Lower leg skin (tissue), 4 donors: Measurements from ENCODE around the gene IMMP2L. TPM values are rescaled to one million over a fixed set of nuclear protein-coding genes. Genes with fewer than 3 reads are reported as not detected.

ENCODE experiments used
- DNase-seq, 2 donors: peaks; one replicate each; pipeline ENCODE4 v3.0.0-alpha.2; 2019; ENCODE audit warnings: low spot score in 2 of 2
- H3K4me3 ChIP-seq: fragments of 200-600 bp; sonication (generic); 2 replicates; pipeline ENCODE4 v1.5.1; 2017; ENCODE audit warnings: mild to moderate bottlenecking, low read depth; ENCODE audit not compliant: poor library complexity, severe bottlenecking
- CTCF ChIP-seq, 3 donors: fragments of 450-650 bp; IDR thresholded peaks; one replicate each; pipeline ENCODE4 v1.5.1; 2016; ENCODE audit warnings: antibody characterized with exemption in 3 of 3, mild to moderate bottlenecking in 3 of 3, moderate library complexity in 2 of 3
- POLR2A ChIP-seq, 2 donors: fragments of 450-650 bp; IDR thresholded peaks; one replicate each; pipeline ENCODE4 v1.6.1; 2016 to 2017; ENCODE audit warnings: antibody characterized with exemption in 2 of 2, mild to moderate bottlenecking in 1 of 2, moderate library complexity in 1 of 2
- WGBS, 2 donors: methylation state at CpG; one replicate each; pipeline ENCODE4 v1.1.5; 2018; 5-methylcytosine and 5-hydroxymethylcytosine counted together
- intact Hi-C: fragments of 100-400 bp; cut with DNase I; formaldehyde crosslinking; loops from one replicate; pipeline ENCODE4 v1.15.0; 2023; ENCODE audit warnings: low total_unique reads
- total RNA-seq, 4 donors: library from RNA; depleted of rRNA; stranded (reverse); fragments of >200 nt; gene quantifications; one replicate each; pipeline ENCODE4 v1.1.0, GENCODE V29; 2016

The IMMP2L gene
- total RNA-seq, 4 donors from 2014 or later = 13.6 to 16.8 (median 16.4) TPM

- no peak overlapping the region for H3K4me3 ChIP-seq
- 93 to 95% methylated on average over 3 of the region's 3 CpGs for WGBS, 2 donors
- intact Hi-C loops = loop anchor here (2.0 kb wide), 1 partner anchor 40 kb away; no protein-coding TSS in a partner anchor
- no peak for DNase-seq
- no peak for TF ChIP-seq POLR2A (IDR thresholded peaks at IDR 0.05)
- TF ChIP-seq CTCF (IDR thresholded peaks at IDR 0.05) = no peak
These were observed 457.0 kb downstream of the IMMP2L start for GRCh38 chr7:111105269-111105668.

- TF ChIP-seq POLR2A (IDR thresholded peaks at IDR 0.05) = no peak
- TF ChIP-seq CTCF (IDR thresholded peaks at IDR 0.05) = no peak
- no peak overlapping the region for H3K4me3 ChIP-seq
- intact Hi-C loops = loop anchor here (2.0 kb wide), 1 partner anchor 40 kb away; no protein-coding TSS in a partner anchor
- DNase-seq = no peak
- WGBS, 2 donors = 81 to 86% methylated on average over 3 of the region's 3 CpGs
These were observed 457.6 kb downstream of the IMMP2L start for GRCh38 chr7:111104710-111105109.

- DNase-seq = no peak
- WGBS, 2 donors = 80 to 85% methylated on average over 4 of the region's 4 CpGs
- H3K4me3 ChIP-seq = no peak overlapping the region
- TF ChIP-seq POLR2A (IDR thresholded peaks at IDR 0.05) (no peak), CTCF (IDR thresholded peaks at IDR 0.05) (no peak)
- intact Hi-C loops = loop anchor here (2.0 kb wide), 1 partner anchor 41 kb away; no protein-coding TSS in a partner anchor
These were observed 458.5 kb downstream of the IMMP2L start for GRCh38 chr7:111103678-111104274.

- intact Hi-C loops = no loop called here
- no peak overlapping the region for H3K4me3 ChIP-seq
- no peak for DNase-seq
- TF ChIP-seq CTCF (IDR thresholded peaks at IDR 0.05) (no peak), POLR2A (IDR thresholded peaks at IDR 0.05) (no peak)
- WGBS, 2 donors = 94 to 95% methylated on average over 4 of the region's 4 CpGs
These were observed 459.2 kb downstream of the IMMP2L start for GRCh38 chr7:111103136-111103535.

GRCh38 chr7:111101856-111102646 is 460.2 kb downstream of the IMMP2L start:
- DNase-seq = no peak
- intact Hi-C loops = no loop called here
- 89 to 100% methylated on average over 1 of the region's 1 CpG for WGBS, 2 donors
- no peak for TF ChIP-seq CTCF (IDR thresholded peaks at IDR 0.05)
- TF ChIP-seq POLR2A (IDR thresholded peaks at IDR 0.05) = no peak
- H3K4me3 ChIP-seq = no peak overlapping the region
